ENCODE results near the gene NLGN4Y. TPM values are rescaled to one million over a fixed set of nuclear protein-coding genes. Genes with fewer than 3 reads are reported as not detected.

The NLGN4Y gene
- total and polyA plus RNA-seq, 2 of the 4 experiments (the other 2 are of a cell fraction): not detected

DNA sequence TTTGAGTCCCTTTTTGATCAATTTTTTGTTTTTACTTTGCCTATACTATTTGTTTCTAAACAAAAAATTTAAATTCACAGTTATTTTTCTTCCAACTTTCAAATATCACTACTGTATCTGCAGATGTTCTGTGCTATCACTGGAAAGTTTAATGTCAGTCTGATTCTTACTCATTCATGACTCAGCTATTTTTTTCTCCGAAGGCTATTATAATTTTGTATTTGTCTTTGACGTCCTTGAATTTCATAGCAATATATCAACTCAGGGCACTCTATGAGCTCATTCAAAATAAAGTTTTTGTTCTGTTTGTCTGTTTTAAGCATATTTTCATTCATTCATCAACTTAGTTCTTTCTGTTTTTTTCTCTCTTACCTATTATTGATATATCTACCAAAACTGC is 273.7 kb downstream of the NLGN4Y start:
- H2AK9ac ChIP-seq (replicated peaks; ENCODE audit: low read depth, low read length, poor library complexity): no peak overlapping the region
- no peak overlapping the region for H2BK20ac ChIP-seq (ENCODE audit: low read depth, low read length)
- H3K4me3 ChIP-seq (ENCODE audit: insufficient read depth, low read depth, low read length): no peak overlapping the region
- H3K79me1 ChIP-seq (ENCODE audit: low read depth in 1 of 2, low read length in 2 of 2): no peaks in the 10 kb centered on the region
- TF ChIP-seq CEBPB (IDR thresholded peaks at IDR 0.05; ENCODE audit: low read depth, low read length) (no peak), MAZ (IDR thresholded peaks at IDR 0.05; ENCODE audit: borderline replicate concordance, low read depth, low read length) (no peak), MAFK (IDR thresholded peaks at IDR 0.05; ENCODE audit: low read depth, low read length) (no peak), MXI1 (IDR thresholded peaks at IDR 0.05; ENCODE audit: borderline replicate concordance, low read depth, low read length) (no peak), FOS (IDR thresholded peaks at IDR 0.05; ENCODE audit: low read depth, low read length) (no peak), NFE2L2 (IDR thresholded peaks at IDR 0.05; ENCODE audit: low read depth, low read length) (no peak), BHLHE40 (IDR thresholded peaks at IDR 0.05; ENCODE audit: low read depth, low read length) (no peak), POLR2A (IDR thresholded peaks at IDR 0.05; ENCODE audit: low read depth, low read length) (no peak), RCOR1 (IDR thresholded peaks at IDR 0.05; ENCODE audit: insufficient replicate concordance, low read length) (no peak), RAD21 (IDR thresholded peaks at IDR 0.05; ENCODE audit: low read length) (no peak), CHD1 (IDR thresholded peaks at IDR 0.05; ENCODE audit: low read depth, low read length) (no peak), SMC3 (IDR thresholded peaks at IDR 0.05; ENCODE audit: low read depth, low read length) (no peak), USF2 (IDR thresholded peaks at IDR 0.05; ENCODE audit: low read depth, low read length) (no peak), RFX5 (IDR thresholded peaks at IDR 0.05; ENCODE audit: low read depth, low read length) (no peak)
- TF ChIP-seq, protein P1, sequence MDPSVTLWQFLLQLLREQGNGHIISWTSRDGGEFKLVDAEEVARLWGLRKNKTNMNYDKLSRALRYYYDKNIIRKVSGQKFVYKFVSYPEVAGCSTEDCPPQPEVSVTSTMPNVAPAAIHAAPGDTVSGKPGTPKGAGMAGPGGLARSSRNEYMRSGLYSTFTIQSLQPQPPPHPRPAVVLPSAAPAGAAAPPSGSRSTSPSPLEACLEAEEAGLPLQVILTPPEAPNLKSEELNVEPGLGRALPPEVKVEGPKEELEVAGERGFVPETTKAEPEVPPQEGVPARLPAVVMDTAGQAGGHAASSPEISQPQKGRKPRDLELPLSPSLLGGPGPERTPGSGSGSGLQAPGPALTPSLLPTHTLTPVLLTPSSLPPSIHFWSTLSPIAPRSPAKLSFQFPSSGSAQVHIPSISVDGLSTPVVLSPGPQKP (IDR thresholded peaks at IDR 0.05; ENCODE audit: borderline replicate concordance, low read depth, low read length): no peak
- TF ChIP-seq, protein P2, sequence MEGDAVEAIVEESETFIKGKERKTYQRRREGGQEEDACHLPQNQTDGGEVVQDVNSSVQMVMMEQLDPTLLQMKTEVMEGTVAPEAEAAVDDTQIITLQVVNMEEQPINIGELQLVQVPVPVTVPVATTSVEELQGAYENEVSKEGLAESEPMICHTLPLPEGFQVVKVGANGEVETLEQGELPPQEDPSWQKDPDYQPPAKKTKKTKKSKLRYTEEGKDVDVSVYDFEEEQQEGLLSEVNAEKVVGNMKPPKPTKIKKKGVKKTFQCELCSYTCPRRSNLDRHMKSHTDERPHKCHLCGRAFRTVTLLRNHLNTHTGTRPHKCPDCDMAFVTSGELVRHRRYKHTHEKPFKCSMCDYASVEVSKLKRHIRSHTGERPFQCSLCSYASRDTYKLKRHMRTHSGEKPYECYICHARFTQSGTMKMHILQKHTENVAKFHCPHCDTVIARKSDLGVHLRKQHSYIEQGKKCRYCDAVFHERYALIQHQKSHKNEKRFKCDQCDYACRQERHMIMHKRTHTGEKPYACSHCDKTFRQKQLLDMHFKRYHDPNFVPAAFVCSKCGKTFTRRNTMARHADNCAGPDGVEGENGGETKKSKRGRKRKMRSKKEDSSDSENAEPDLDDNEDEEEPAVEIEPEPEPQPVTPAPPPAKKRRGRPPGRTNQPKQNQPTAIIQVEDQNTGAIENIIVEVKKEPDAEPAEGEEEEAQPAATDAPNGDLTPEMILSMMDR (conservative IDR thresholded peaks at IDR 0.05; ENCODE audit: low read depth, low read length): no peak
- CTCF ChIA-PET: no interaction called here
- H2AFZ ChIP-seq (replicated peaks; ENCODE audit: low read length, poor library complexity): no peak overlapping the region
- H4K91ac ChIP-seq (ENCODE audit: insufficient read depth, low read depth, low read length): no peak overlapping the region
- POLR2A ChIA-PET (ENCODE audit: unreplicated experiment): no interaction called here
- H3K9me1 ChIP-seq (ENCODE audit: insufficient read depth, low read length): no peaks in the 10 kb centered on the region
- no peak overlapping the region for H3K18ac ChIP-seq (ENCODE audit: low read depth, low read length)
- no peak overlapping the region for H3K4me2 ChIP-seq (ENCODE audit: low read depth, low read length)
- ATAC-seq (ENCODE audit: low read depth): no peak
- H2AK5ac ChIP-seq (ENCODE audit: low read depth, low read length): no peak overlapping the region
- in situ Hi-C loops (cut with MboI; ENCODE audit: low sequenced_read_pairs) (no loop called here), intact Hi-C loops (cut with micrococcal nuclease) (no loop called here), dilution Hi-C loops (cut with HindIII; ENCODE audit: low sequenced_read_pairs, unreplicated experiment) (no loop called here)
- BruUV-seq (replicated peaks): no TSS peak
- no CpG with 5 or more reads among the region's 2 CpGs for WGBS, 2 experiments (ENCODE audit: extremely low coverage in 2 of 2, insufficient read length in 1 of 2)
- no peak overlapping the region for H3K9ac ChIP-seq (ENCODE audit: low read depth, low read length)
- no peaks in the 10 kb centered on the region for H3K27me3 ChIP-seq (ENCODE audit: control insufficient read depth, insufficient read depth, low read length)
- H2BK5ac ChIP-seq (ENCODE audit: low read depth, low read length, poor library complexity, severe bottlenecking): no peak overlapping the region
- H2BK15ac ChIP-seq (ENCODE audit: low read depth, low read length): no peak overlapping the region
- no peak overlapping the region for H3K56ac ChIP-seq (ENCODE audit: extremely low read depth, insufficient read depth, low read length)
- no peak for DNase-seq
- H4K20me1 ChIP-seq (ENCODE audit: insufficient read depth, low read length): no peaks in the 10 kb centered on the region
- no peaks in the 10 kb centered on the region for H3K36me3 ChIP-seq (ENCODE audit: control insufficient read depth, insufficient read depth, low read length)
- no peak overlapping the region for H3K14ac ChIP-seq (replicated peaks; ENCODE audit: low read depth, low read length)
- no peak overlapping the region for H2BK120ac ChIP-seq (ENCODE audit: low read depth, low read length)
- H3K4me1 ChIP-seq (ENCODE audit: control insufficient read depth, insufficient read depth, low read length): no peaks in the 10 kb centered on the region
- H3K27ac ChIP-seq (ENCODE audit: insufficient read depth, low read length): no peak overlapping the region
- no peak overlapping the region for H3K4ac ChIP-seq (ENCODE audit: low read depth, low read length)
- H3K9me3 ChIP-seq (ENCODE audit: control insufficient read depth, insufficient read depth, low read length): no peaks in the 10 kb centered on the region
- H3K23ac ChIP-seq (ENCODE audit: low read depth, low read length): no peak overlapping the region
- no peak overlapping the region for H4K8ac ChIP-seq (ENCODE audit: low read depth in 2 of 2, low read length in 2 of 2)
- no peak overlapping the region for H4K5ac ChIP-seq (ENCODE audit: low read depth, low read length)

All from IMR-90 (cell line).